ENCODE measurements around the gene PRKN.

Gene PRKN

GRCh38 chr6:162092816-162093502 is 634.6 kb downstream of the PRKN start:
- no peak for DNase-seq

- DNase-seq, result no peak
Observed at GRCh38 chr6:162090734-162091133, 636.8 kb downstream of the PRKN start.

- no peak for DNase-seq
Observed at GRCh38 chr6:162088091-162088490, 639.5 kb downstream of the PRKN start.

- DNase-seq, result no peak
Observed at GRCh38 chr6:162085561-162085960, 642.0 kb downstream of the PRKN start.

- no peak for DNase-seq
Observed at GRCh38 chr6:162082520-162082919, 645.0 kb downstream of the PRKN start.

GRCh38 chr6:162078667-162079066 is 648.9 kb downstream of the PRKN start:
- no peak for DNase-seq

- no peak for DNase-seq
Observed at GRCh38 chr6:162078126-162078525, 649.4 kb downstream of the PRKN start.

- DNase-seq, result no peak
Observed at GRCh38 chr6:162076816-162077215, 650.8 kb downstream of the PRKN start.

- DNase-seq, result no peak
Observed at GRCh38 chr6:162074641-162075275, 652.8 kb downstream of the PRKN start.

- no peak for DNase-seq
Observed at GRCh38 chr6:162070639-162071038, 656.9 kb downstream of the PRKN start.

- no peak for DNase-seq
Observed at GRCh38 chr6:162069995-162070394, 657.6 kb downstream of the PRKN start.

- DNase-seq, result no peak
Observed at GRCh38 chr6:162068340-162068739, 659.2 kb downstream of the PRKN start.

GRCh38 chr6:162063666-162064065 is 663.9 kb downstream of the PRKN start:
- DNase-seq, result no peak

- no peak for DNase-seq
Observed at GRCh38 chr6:162058281-162058875, 669.2 kb downstream of the PRKN start.

- DNase-seq, result no peak
Observed at GRCh38 chr6:162056745-162057144, 670.8 kb downstream of the PRKN start.

GRCh38 chr6:162056061-162056460 is 671.5 kb downstream of the PRKN start:
- DNase-seq, result no peak

GRCh38 chr6:162055365-162055764 is 672.2 kb downstream of the PRKN start:
- no peak for DNase-seq

GRCh38 chr6:162053084-162053483 is 674.5 kb downstream of the PRKN start:
- no peak for DNase-seq

- no peak for DNase-seq
Observed at GRCh38 chr6:162050579-162050978, 677.0 kb downstream of the PRKN start.

- no peak for DNase-seq
Observed at GRCh38 chr6:162046324-162046723, 681.2 kb downstream of the PRKN start.

GRCh38 chr6:162032620-162033019 is 694.9 kb downstream of the PRKN start:
- DNase-seq, result no peak

GRCh38 chr6:162029873-162030576 is 697.5 kb downstream of the PRKN start:
- DNase-seq, result no peak

GRCh38 chr6:162026843-162027242 is 700.7 kb downstream of the PRKN start:
- no peak for DNase-seq

GRCh38 chr6:162026031-162026430 is 701.5 kb downstream of the PRKN start:
- DNase-seq, result no peak
